NT2/D1 (cell line): Measurements from ENCODE around the gene BABAM2.

Experiments
- SUZ12 ChIP-seq: IDR thresholded peaks from 2 replicates; pipeline ENCODE4 v1.6.1; 2011; ENCODE audit not compliant: insufficient read length, insufficient read depth; ENCODE audit errors: extremely low read depth
- YY1 ChIP-seq: IDR thresholded peaks from 2 replicates; pipeline ENCODE4 v1.6.1; 2011; ENCODE audit not compliant: insufficient read length, insufficient read depth

- no peak for TF ChIP-seq YY1
- no peak for TF ChIP-seq SUZ12
These were observed 461.1 kb downstream of the BABAM2 start for GRCh38 chr2:28351621-28352020.
